ENCODE data around the gene SDE2. TPM values are rescaled to one million over a fixed set of nuclear protein-coding genes. Genes with fewer than 3 reads are reported as not detected.

The SDE2 gene
- total and polyA plus RNA-seq, 10 of the 15 experiments (the other 5 are each of a cell fraction or from before 2014, with no cell fraction given), result 2.7 to 19.4 (median 12.6) TPM

GRCh38 chr1:225937048-225937968 lies 61.8 kb downstream of the SDE2 start:
- ChIA-PET RAD21 (ENCODE audit: unreplicated experiment) (interaction anchor here (0.6 kb wide), 1 partner anchor 802 kb away, joined by 3 read pairs; no protein-coding TSS in a partner anchor), POLR2A (no interaction called here), SMC1A (ENCODE audit: uncharacterized antibody, unreplicated experiment) (interaction anchor here (0.8 to 1.2 kb wide), 2 partner anchors 9 to 14 kb away, joined by 3 read pairs; no protein-coding TSS in a partner anchor), CTCF (interaction anchor here (1.9 kb wide), 1 partner anchor 25 kb away, joined by 8 read pairs; no protein-coding TSS in a partner anchor)
- Histone ChIP-seq H3K4me2 (ENCODE audit: control insufficient read depth, insufficient read depth) (no peak overlapping the region), H3K4me1 (ENCODE audit: control insufficient read depth, insufficient read depth, low read length) (peaks cover 9% of the 10 kb centered on the region), H3K9ac (ENCODE audit: control insufficient read depth, insufficient read depth, low read length) (no peak overlapping the region), H3K36me3 (ENCODE audit: control insufficient read depth in 2 of 2, insufficient read depth in 2 of 2, low read length in 1 of 2) (no peaks in the 10 kb centered on the region), H3K9me3 (replicated peaks; ENCODE audit: control insufficient read depth, insufficient read depth, low read length) (no peaks in the 10 kb centered on the region), H3K27ac (ENCODE audit: control insufficient read depth, insufficient read depth) (no peak overlapping the region), H2AFZ (ENCODE audit: control insufficient read depth, low read depth, low read length) (no peak overlapping the region), H3K79me2 (ENCODE audit: control insufficient read depth, insufficient read depth, low read length) (no peaks in the 10 kb centered on the region), H3K27me3 (replicated peaks in 1 of 2; ENCODE audit: control insufficient read depth in 2 of 2, insufficient read depth in 2 of 2, low read length in 1 of 2) (no peaks in the 10 kb centered on the region), H3K4me3 (no peak overlapping the region), H4K20me1 (ENCODE audit: control insufficient read depth, insufficient read depth) (no peaks in the 10 kb centered on the region)
- no peak for DNase-seq (ENCODE audit: low read depth, low spot score)
- FAIRE-seq, result no peak
- BruUV-seq (replicated peaks), result no TSS peak
- 82% methylated on average over 20 of the region's 21 CpGs for WGBS (ENCODE audit: insufficient coverage, insufficient replicate concordance, low lambda C conversion rate, missing lambda C conversion rate)
- in situ Hi-C loops (cut with MboI) (no loop called here), intact Hi-C loops (cut with micrococcal nuclease; ENCODE audit: unreplicated experiment) (no loop called here)
- no peak for TF ChIP-seq ESRRA (IDR thresholded peaks at IDR 0.05; ENCODE audit: low read length)
- no peak for TF ChIP-seq MYC (IDR thresholded peaks at IDR 0.05; ENCODE audit: insufficient read depth, insufficient read length, insufficient replicate concordance, low read length, severe bottlenecking)
- no peak for TF ChIP-seq SMAD5 (IDR thresholded peaks at IDR 0.05; ENCODE audit: low read depth)
- TF ChIP-seq WRNIP1 (IDR thresholded peaks at IDR 0.05; ENCODE audit: borderline replicate concordance, low read depth, low read length), result no peak
- TF ChIP-seq ZBTB4 (CRISPR knock-in tag; IDR thresholded peaks at IDR 0.05), result no peak
- no peak for TF ChIP-seq KDM1A (IDR thresholded peaks at IDR 0.05; ENCODE audit: borderline replicate concordance)
- no peak for TF ChIP-seq EP300 (IDR thresholded peaks at IDR 0.05; ENCODE audit: borderline replicate concordance in 1 of 2, control insufficient read depth in 1 of 2, low read depth in 2 of 2, low read length in 2 of 2)
- TF ChIP-seq ETV6 (conservative IDR thresholded peaks at IDR 0.05 in 1 of 2, IDR thresholded peaks at IDR 0.05 in 1 of 2; ENCODE audit: borderline replicate concordance in 1 of 2, low read depth in 1 of 2), result no peak
- TF ChIP-seq, protein P1, sequence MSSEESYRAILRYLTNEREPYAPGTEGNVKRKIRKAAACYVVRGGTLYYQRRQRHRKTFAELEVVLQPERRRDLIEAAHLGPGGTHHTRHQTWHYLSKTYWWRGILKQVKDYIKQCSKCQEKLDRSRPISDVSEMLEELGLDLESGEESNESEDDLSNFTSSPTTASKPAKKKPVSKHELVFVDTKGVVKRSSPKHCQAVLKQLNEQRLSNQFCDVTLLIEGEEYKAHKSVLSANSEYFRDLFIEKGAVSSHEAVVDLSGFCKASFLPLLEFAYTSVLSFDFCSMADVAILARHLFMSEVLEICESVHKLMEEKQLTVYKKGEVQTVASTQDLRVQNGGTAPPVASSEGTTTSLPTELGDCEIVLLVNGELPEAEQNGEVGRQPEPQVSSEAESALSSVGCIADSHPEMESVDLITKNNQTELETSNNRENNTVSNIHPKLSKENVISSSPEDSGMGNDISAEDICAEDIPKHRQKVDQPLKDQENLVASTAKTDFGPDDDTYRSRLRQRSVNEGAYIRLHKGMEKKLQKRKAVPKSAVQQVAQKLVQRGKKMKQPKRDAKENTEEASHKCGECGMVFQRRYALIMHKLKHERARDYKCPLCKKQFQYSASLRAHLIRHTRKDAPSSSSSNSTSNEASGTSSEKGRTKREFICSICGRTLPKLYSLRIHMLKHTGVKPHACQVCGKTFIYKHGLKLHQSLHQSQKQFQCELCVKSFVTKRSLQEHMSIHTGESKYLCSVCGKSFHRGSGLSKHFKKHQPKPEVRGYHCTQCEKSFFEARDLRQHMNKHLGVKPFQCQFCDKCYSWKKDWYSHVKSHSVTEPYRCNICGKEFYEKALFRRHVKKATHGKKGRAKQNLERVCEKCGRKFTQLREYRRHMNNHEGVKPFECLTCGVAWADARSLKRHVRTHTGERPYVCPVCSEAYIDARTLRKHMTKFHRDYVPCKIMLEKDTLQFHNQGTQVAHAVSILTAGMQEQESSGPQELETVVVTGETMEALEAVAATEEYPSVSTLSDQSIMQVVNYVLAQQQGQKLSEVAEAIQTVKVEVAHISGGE (CRISPR knock-in tag; IDR thresholded peaks at IDR 0.05), result no peak
- TF ChIP-seq IKZF1 (conservative IDR thresholded peaks at IDR 0.05), result no peak
- TF ChIP-seq MAX (IDR thresholded peaks at IDR 0.05; ENCODE audit: low read depth, low read length), result no peak
- no peak for ATAC-seq
